ENCODE measurements around the gene ARL5A. TPM values are rescaled to one million over a fixed set of nuclear protein-coding genes. Genes with fewer than 3 reads are reported as not detected.

The ARL5A gene
- total and polyA plus RNA-seq, 8 donors: 8.1 to 99.1 (median 28.0) TPM

GRCh38 chr2:151776367-151776766, 51.9 kb downstream of the ARL5A start:
- H3K9me3 ChIP-seq: peaks cover 0 to 7% (median 0%) of the 10 kb centered on the region in 4 donors
- TF ChIP-seq CTCF (IDR thresholded peaks at IDR 0.05): no peak
- TF ChIP-seq EP300 (IDR thresholded peaks at IDR 0.05): no peak
- no peak for TF ChIP-seq POLR2A (IDR thresholded peaks at IDR 0.05)
- no peak for TF ChIP-seq POLR2AphosphoS5 (IDR thresholded peaks at IDR 0.05)
- H3K4me3 ChIP-seq: no peak overlapping the region
- H3K4me1 ChIP-seq: peaks cover 0 to 12% (median 0%) of the 10 kb centered on the region in 4 donors
- H3K27ac ChIP-seq: no peak overlapping the region
- WGBS, 5 donors: 94 to 97% (median 96%) methylated on average over 1 of the region's 1 CpG
- no peaks in the 10 kb centered on the region for H3K27me3 ChIP-seq
- intact Hi-C loops (cut with DNase I; ENCODE audit: low total_unique reads): no loop called here
- DNase-seq: no peak
- peaks cover 0 to 30% (median 23%) of the 10 kb centered on the region in 4 donors for H3K36me3 ChIP-seq

- TF ChIP-seq POLR2AphosphoS5 (IDR thresholded peaks at IDR 0.05): no peak
- no peak for TF ChIP-seq EP300 (IDR thresholded peaks at IDR 0.05)
- TF ChIP-seq POLR2A (IDR thresholded peaks at IDR 0.05): no peak
- no peak for TF ChIP-seq CTCF (IDR thresholded peaks at IDR 0.05)
- Histone ChIP-seq H3K9me3 (peaks cover 0 to 7% (median 0%) of the 10 kb centered on the region in 4 donors), H3K27ac (no peak overlapping the region), H3K27me3 (no peaks in the 10 kb centered on the region), H3K4me1 (peaks cover 0 to 12% (median 0%) of the 10 kb centered on the region in 4 donors), H3K4me3 (no peak overlapping the region), H3K36me3 (peaks cover 0 to 24% (median 20%) of the 10 kb centered on the region in 4 donors)
- 80 to 92% (median 88%) methylated on average over 6 of the region's 6 CpGs for WGBS, 5 donors
- intact Hi-C loops (cut with DNase I; ENCODE audit: low total_unique reads): no loop called here
- no peak for DNase-seq
These were observed 53.0 kb downstream of the ARL5A start for GRCh38 chr2:151775057-151775740.

- no peak overlapping the region for H3K27ac ChIP-seq
- no peak overlapping the region for H3K4me3 ChIP-seq
- peaks cover 0 to 7% (median 0%) of the 10 kb centered on the region in 4 donors for H3K9me3 ChIP-seq
- peaks cover 0 to 23% (median 17%) of the 10 kb centered on the region in 4 donors for H3K36me3 ChIP-seq
- H3K4me1 ChIP-seq: peaks cover 0 to 12% (median 0%) of the 10 kb centered on the region in 4 donors
- intact Hi-C loops (cut with DNase I; ENCODE audit: low total_unique reads): no loop called here
- no peak for TF ChIP-seq CTCF (IDR thresholded peaks at IDR 0.05)
- TF ChIP-seq POLR2AphosphoS5 (IDR thresholded peaks at IDR 0.05): no peak
- no peak for TF ChIP-seq EP300 (IDR thresholded peaks at IDR 0.05)
- no peak for TF ChIP-seq POLR2A (IDR thresholded peaks at IDR 0.05)
- H3K27me3 ChIP-seq: no peaks in the 10 kb centered on the region
- 52 to 67% (median 55%) methylated on average over 3 of the region's 3 CpGs for WGBS, 5 donors
- DNase-seq: no peak
These were observed 53.7 kb downstream of the ARL5A start for GRCh38 chr2:151774506-151774905.

- peak overlapping the region in 2 of 5 donors; percentile 36 to 67 for H3K27ac ChIP-seq
- peak in 1 of 2 donors; percentile 61 for DNase-seq
- TF ChIP-seq POLR2AphosphoS5 (IDR thresholded peaks at IDR 0.05) (peak in 2 of 3 donors; percentile 6 to 72), EP300 (IDR thresholded peaks at IDR 0.05) (no peak)
- H3K36me3 ChIP-seq: peaks cover 0 to 10% (median 9%) of the 10 kb centered on the region in 4 donors
- no peaks in the 10 kb centered on the region for H3K9me3 ChIP-seq
- intact Hi-C loops (cut with DNase I; ENCODE audit: low total_unique reads): no loop called here
- H3K4me1 ChIP-seq: peaks cover 0 to 12% (median 0%) of the 10 kb centered on the region in 4 donors
- H3K27me3 ChIP-seq: no peaks in the 10 kb centered on the region
- no peak overlapping the region for H3K4me3 ChIP-seq
- 57 to 81% (median 73%) methylated on average over 10 of the region's 10 CpGs for WGBS, 5 donors
These were observed 56.4 kb downstream of the ARL5A start for GRCh38 chr2:151771599-151772358.

Measured in stomach (tissue), 9 donors.